ENCODE data around the gene CHRNA4.

DNA sequence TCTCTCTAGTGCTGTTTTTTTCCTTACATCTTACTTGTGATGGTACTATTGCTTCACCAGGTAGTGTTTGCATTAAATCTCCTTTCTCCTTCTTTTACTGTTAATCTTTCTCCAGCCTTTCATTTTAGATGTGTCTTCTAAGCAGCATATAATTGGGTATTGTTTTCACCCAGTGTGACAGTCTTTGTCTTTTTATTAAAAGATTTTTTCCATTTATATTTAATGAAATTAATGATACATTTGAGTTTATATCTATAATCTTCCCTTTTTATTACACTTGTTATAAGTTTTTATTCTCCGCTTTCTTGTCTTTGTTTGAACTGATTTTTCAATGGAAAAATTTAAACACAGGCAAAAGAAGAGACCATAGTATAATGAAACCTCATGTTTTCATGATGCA, 59.5 kb downstream of the CHRNA4 start:
- TF ChIP-seq CTCF (IDR thresholded peaks at IDR 0.05) (no peak), POLR2A (IDR thresholded peaks at IDR 0.05) (no peak)

All from testis (tissue), 2 donors.